B cell (primary cell): ENCODE measurements around the gene MAP3K7CL. TPM values are rescaled to one million over a fixed set of nuclear protein-coding genes. Genes with fewer than 3 reads are reported as not detected.
"Not testable (repeated sequence)": the region's sequence is repeated elsewhere in the genome, so short reads cannot be mapped to it uniquely, and the experiment has no call there.

Experiments
- ATAC-seq: fragments of 200-7000 bp; cut with Tn5 transposase; one replicate; pipeline ENCODE4 v1.10.0; 2021; ENCODE audit warnings: low read depth, mild to moderate bottlenecking, moderate number of reproducible peaks, moderate library complexity
- CTCF ChIA-PET: fragments of 350-600 bp; sonication (Branson Sonifier 250); formaldehyde crosslinking; loops from one replicate; lab custom pipeline; 2021; ENCODE audit warnings: antibody characterized with exemption, inconsistent platforms; lab: Charles Lee
- POLR2A ChIA-PET: fragments of 350-600 bp; sonication (Branson Sonifier 250); formaldehyde crosslinking; loops from one replicate; lab custom pipeline; 2021; ENCODE audit warnings: antibody characterized with exemption; lab: Charles Lee
- DNase-seq: peaks from one replicate; pipeline ENCODE4 v3.0.0; 2013
- H2AFZ ChIP-seq: 2 replicates; pipeline ENCODE4 v1.6.1; 2012; ENCODE audit warnings: mild to moderate bottlenecking, low read depth, low read length; ENCODE audit not compliant: insufficient read depth, poor library complexity, severe bottlenecking
- H3K27ac ChIP-seq, 2 donors: 1 replicate in 1 of 2; 2 replicates in 1 of 2; pipeline ENCODE4 v1.5.1; 2012 to 2013; ENCODE audit warnings: low read length in 2 of 2, mild to moderate bottlenecking in 2 of 2, moderate library complexity in 1 of 2
- H3K27me3 ChIP-seq, 4 experiments: fragments of 200-600 bp in 1 of 4; sonication (generic) in 1 of 4; replicated peaks in 1 of 4; 1 replicate in 2 of 4; 2 replicates in 2 of 4; pipeline versions ENCODE4 v1.6.1 to v1.7.0; 2013 to 2016; ENCODE audit warnings: low read length in 3 of 4, mild to moderate bottlenecking in 2 of 4, mixed read lengths in 1 of 4, moderate library complexity in 1 of 4; ENCODE audit not compliant: insufficient read depth in 4 of 4, control insufficient read depth in 3 of 4; ENCODE audit errors: control extremely low read depth in 1 of 4
- H3K36me3 ChIP-seq, 2 experiments: replicated peaks in 1 of 2; 1 replicate in 1 of 2; 2 replicates in 1 of 2; pipeline versions ENCODE4 v1.6.1 to v1.7.1; 2013; ENCODE audit warnings: low read length in 1 of 2; ENCODE audit not compliant: insufficient read depth in 2 of 2, control insufficient read depth in 1 of 2; ENCODE audit errors: control extremely low read depth in 1 of 2, extremely low read depth in 1 of 2
- H3K4me1 ChIP-seq, 2 donors: fragments of 200-600 bp in 1 of 2; sonication (generic) in 1 of 2; 1 replicate in 1 of 2; 2 replicates in 1 of 2; pipeline versions ENCODE4 v1.5.1 to v1.6.1; 2013 to 2017; ENCODE audit warnings: low read length in 2 of 2; ENCODE audit not compliant: control insufficient read depth in 2 of 2, insufficient read depth in 2 of 2
- H3K4me2 ChIP-seq: replicated peaks from 2 replicates; pipeline ENCODE3; 2012; ENCODE audit warnings: mild to moderate bottlenecking, low read depth, low read length; ENCODE audit not compliant: poor library complexity, severe bottlenecking
- H3K4me3 ChIP-seq, 5 experiments: fragments of 200-600 bp in 1 of 5; sonication (generic) in 1 of 5; 1 replicate in 3 of 5; 2 replicates in 2 of 5; pipeline versions ENCODE4 v1.5.1 to v1.7.0; 2011 to 2016; ENCODE audit warnings: low read length in 4 of 5, mild to moderate bottlenecking in 4 of 5, low read depth in 2 of 5, control low read depth in 1 of 5, moderate library complexity in 1 of 5; ENCODE audit not compliant: insufficient read depth in 1 of 5; ENCODE audit errors: control extremely low read depth in 1 of 5, extremely low read depth in 1 of 5
- H3K79me2 ChIP-seq: fragments of 200-600 bp; sonication (generic); one replicate; pipeline ENCODE4 v1.6.0; 2016; ENCODE audit warnings: low read length; ENCODE audit not compliant: control insufficient read depth, insufficient read depth
- H3K9ac ChIP-seq: fragments of 200-600 bp; sonication (generic); 2 replicates; pipeline ENCODE4 v1.6.1; 2017; ENCODE audit warnings: mild to moderate bottlenecking, low read length, moderate library complexity
- H3K9me3 ChIP-seq, 3 donors: one replicate each; pipeline versions ENCODE4 v1.6.1 to v1.7.1; 2013; ENCODE audit warnings: low read length in 2 of 3; ENCODE audit not compliant: control insufficient read depth in 2 of 3, insufficient read depth in 1 of 3; ENCODE audit errors: control extremely low read depth in 1 of 3
- H4K20me1 ChIP-seq: 2 replicates; pipeline ENCODE4 v1.6.0; 2012; ENCODE audit warnings: mild to moderate bottlenecking, low read length; ENCODE audit not compliant: insufficient read depth, control insufficient read depth, poor library complexity, severe bottlenecking
- H3K27ac Mint-ChIP-seq: one replicate; pipeline ENCODE4 v1.8.0; 2021; ENCODE audit warnings: mixed read lengths
- H3K27me3 Mint-ChIP-seq: one replicate; pipeline ENCODE4 v1.8.0; 2021; ENCODE audit warnings: mixed read lengths
- H3K4me1 Mint-ChIP-seq: one replicate; pipeline ENCODE4 v1.8.0; 2021; ENCODE audit warnings: mixed read lengths
- H3K4me3 Mint-ChIP-seq: one replicate; pipeline ENCODE4 v1.8.0; 2021; ENCODE audit warnings: mixed read lengths
- H3K9me3 Mint-ChIP-seq: one replicate; pipeline ENCODE4 v1.8.0; 2022; ENCODE audit warnings: mixed read lengths; ENCODE audit not compliant: insufficient read depth
- EZH2 ChIP-seq: IDR thresholded peaks from 2 replicates; pipeline ENCODE4 v1.6.1; 2012; ENCODE audit warnings: borderline replicate concordance, low read depth, mild to moderate bottlenecking, moderate library complexity, low read length; ENCODE audit not compliant: insufficient read depth, poor library complexity, severe bottlenecking
- whole genome bisulfite sequencing: methylation state at CpG from one replicate; pipeline ENCODE4 v1.1.5; 2013; ENCODE audit warnings: missing lambda C conversion rate; ENCODE audit not compliant: insufficient coverage; 5-methylcytosine and 5-hydroxymethylcytosine counted together
- intact Hi-C: fragments of 100-400 bp; cut with micrococcal nuclease; formaldehyde crosslinking; loops from one replicate; pipeline ENCODE4 v1.10.0; 2022
- polyA plus RNA-seq: library from polyadenylated mRNA; depleted of rRNA; stranded (reverse); fragments of >200 nt; gene quantifications from 2 replicates; pipeline ENCODE4 v1.2.3, GENCODE V29; 2012
- total RNA-seq, 2 donors: library from RNA; stranded (reverse); fragments of 120-200 nt in 1 of 2; gene quantifications; 1 replicate in 1 of 2; 2 replicates in 1 of 2; pipeline versions ENCODE4 v1.2.3 to v1.2.4, GENCODE V29; 2013 to 2022
- TF ChIP-seq, protein P1 (sequence below): fragments of 200-600 bp; IDR thresholded peaks from one replicate; pipeline ENCODE4 v1.8.0; 2022; ENCODE audit warnings: antibody characterized with exemption, mild to moderate bottlenecking

MAP3K7CL gene
- total and polyA plus RNA-seq, 2 donors (not counting 1 experiment from before 2014, with no cell fraction given): 8.9 to 11.9 TPM

DNA sequence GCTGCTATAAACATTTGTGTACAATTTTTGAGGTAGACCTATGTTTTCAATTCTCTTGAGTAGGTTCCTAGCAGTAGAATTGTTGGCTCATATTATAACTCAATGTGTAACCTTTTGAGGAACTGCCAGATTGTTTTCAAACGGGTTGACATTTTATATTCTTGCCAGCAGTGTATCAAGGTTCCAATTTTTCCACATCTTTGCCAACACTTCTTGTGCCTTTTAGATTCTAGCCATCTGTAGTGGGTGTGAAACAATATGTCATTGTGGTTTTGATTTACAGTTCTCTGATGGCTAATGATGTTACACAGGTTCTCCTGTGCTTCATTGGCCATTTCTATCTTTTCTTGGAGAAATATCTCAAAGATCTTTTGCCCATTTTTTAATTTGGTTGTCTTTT is 36.4 kb downstream of the MAP3K7CL start:
- no peak overlapping the region for H2AFZ ChIP-seq
- TF ChIP-seq, protein P1, sequence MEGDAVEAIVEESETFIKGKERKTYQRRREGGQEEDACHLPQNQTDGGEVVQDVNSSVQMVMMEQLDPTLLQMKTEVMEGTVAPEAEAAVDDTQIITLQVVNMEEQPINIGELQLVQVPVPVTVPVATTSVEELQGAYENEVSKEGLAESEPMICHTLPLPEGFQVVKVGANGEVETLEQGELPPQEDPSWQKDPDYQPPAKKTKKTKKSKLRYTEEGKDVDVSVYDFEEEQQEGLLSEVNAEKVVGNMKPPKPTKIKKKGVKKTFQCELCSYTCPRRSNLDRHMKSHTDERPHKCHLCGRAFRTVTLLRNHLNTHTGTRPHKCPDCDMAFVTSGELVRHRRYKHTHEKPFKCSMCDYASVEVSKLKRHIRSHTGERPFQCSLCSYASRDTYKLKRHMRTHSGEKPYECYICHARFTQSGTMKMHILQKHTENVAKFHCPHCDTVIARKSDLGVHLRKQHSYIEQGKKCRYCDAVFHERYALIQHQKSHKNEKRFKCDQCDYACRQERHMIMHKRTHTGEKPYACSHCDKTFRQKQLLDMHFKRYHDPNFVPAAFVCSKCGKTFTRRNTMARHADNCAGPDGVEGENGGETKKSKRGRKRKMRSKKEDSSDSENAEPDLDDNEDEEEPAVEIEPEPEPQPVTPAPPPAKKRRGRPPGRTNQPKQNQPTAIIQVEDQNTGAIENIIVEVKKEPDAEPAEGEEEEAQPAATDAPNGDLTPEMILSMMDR: no peak
- TF ChIP-seq EZH2: no peak
- no peak overlapping the region for H3K4me2 ChIP-seq
- no peaks in the 10 kb centered on the region for H3K9me3 Mint-ChIP-seq
- H3K9ac ChIP-seq: no peak overlapping the region
- H4K20me1 ChIP-seq: no peaks in the 10 kb centered on the region
- H3K4me3 Mint-ChIP-seq: no peak overlapping the region
- H3K4me3 ChIP-seq: no peak overlapping the region
- H3K79me2 ChIP-seq: no peaks in the 10 kb centered on the region
- ChIA-PET CTCF (no interaction called here), POLR2A (no interaction called here)
- H3K4me1 ChIP-seq: peaks cover 7 to 10% of the 10 kb centered on the region in 2 donors
- WGBS: 67% methylated on average over 1 of the region's 1 CpG
- H3K9me3 ChIP-seq: no peaks in the 10 kb centered on the region
- H3K4me1 Mint-ChIP-seq: peaks cover 12% of the 10 kb centered on the region
- no peaks in the 10 kb centered on the region for H3K27me3 Mint-ChIP-seq
- no peaks in the 10 kb centered on the region for H3K27me3 ChIP-seq
- peaks cover 0 to 2% of the 10 kb centered on the region in 2 experiments for H3K36me3 ChIP-seq
- no peak for ATAC-seq
- no peak overlapping the region for H3K27ac Mint-ChIP-seq
- no peak overlapping the region for H3K27ac ChIP-seq
- intact Hi-C loops: no loop called here
- DNase-seq: no peak

DNA sequence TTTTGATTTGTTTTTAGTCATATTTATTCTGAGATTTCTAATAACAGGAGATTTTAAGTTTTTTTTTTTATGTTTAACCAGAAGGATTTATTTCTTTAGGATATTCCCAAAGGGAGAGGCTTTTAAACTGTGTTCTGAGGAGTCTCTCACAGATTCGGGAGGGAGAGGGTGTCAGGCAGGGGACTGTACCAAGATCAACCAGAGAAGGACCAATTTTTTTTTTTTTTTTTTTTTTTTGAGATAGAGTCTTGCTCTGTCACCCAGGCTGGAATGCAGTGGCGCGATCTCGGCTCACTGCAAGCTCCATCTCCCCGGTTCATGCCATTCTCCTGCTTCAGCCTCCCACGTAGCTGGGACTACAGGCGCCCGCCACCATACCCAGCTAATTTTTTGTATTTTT is 37.0 kb downstream of the MAP3K7CL start:
- H3K27ac ChIP-seq, H2AFZ ChIP-seq, H3K79me2 ChIP-seq, intact Hi-C loops, H3K4me3 ChIP-seq, H3K27me3 Mint-ChIP-seq, CTCF ChIA-PET, H3K27ac Mint-ChIP-seq, H3K9me3 ChIP-seq, H3K36me3 ChIP-seq, H3K9me3 Mint-ChIP-seq, H3K9ac ChIP-seq, H4K20me1 ChIP-seq, H3K27me3 ChIP-seq, ATAC-seq, H3K4me2 ChIP-seq, DNase-seq, POLR2A ChIA-PET, H3K4me3 Mint-ChIP-seq: not testable (repeated sequence)
- 100% methylated on average over 4 of the region's 8 CpGs for WGBS
- peaks cover 7 to 10% of the 10 kb centered on the region in 2 donors for H3K4me1 ChIP-seq
- H3K4me1 Mint-ChIP-seq: peaks cover 12% of the 10 kb centered on the region
